EH (cell line): ENCODE measurements around the gene LPP.

Experiments
- DNase-seq: peaks from one replicate; pipeline ENCODE4 v3.0.0-alpha.2; 2015; ENCODE audit warnings: low read depth

LPP gene

DNA sequence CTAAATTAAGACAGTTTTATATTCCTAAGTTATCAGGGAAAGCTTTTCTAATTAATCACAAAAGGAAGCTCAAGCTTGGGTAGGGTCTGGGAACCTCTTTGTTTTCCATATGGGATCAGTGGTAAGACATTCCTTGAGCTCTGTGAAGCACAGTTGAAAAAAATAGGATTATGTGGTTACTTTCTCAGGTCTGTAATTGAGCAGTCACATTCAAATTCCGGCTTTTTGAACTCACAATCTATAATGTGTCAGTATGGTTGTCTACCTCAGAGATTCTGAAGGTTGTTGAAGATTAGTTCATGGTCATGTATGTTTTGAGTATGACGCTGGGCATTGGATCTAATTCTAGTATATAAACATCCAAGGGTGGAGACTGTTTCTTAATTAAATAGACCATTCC is 364.5 kb downstream of the LPP start:
- no peak for DNase-seq

DNA sequence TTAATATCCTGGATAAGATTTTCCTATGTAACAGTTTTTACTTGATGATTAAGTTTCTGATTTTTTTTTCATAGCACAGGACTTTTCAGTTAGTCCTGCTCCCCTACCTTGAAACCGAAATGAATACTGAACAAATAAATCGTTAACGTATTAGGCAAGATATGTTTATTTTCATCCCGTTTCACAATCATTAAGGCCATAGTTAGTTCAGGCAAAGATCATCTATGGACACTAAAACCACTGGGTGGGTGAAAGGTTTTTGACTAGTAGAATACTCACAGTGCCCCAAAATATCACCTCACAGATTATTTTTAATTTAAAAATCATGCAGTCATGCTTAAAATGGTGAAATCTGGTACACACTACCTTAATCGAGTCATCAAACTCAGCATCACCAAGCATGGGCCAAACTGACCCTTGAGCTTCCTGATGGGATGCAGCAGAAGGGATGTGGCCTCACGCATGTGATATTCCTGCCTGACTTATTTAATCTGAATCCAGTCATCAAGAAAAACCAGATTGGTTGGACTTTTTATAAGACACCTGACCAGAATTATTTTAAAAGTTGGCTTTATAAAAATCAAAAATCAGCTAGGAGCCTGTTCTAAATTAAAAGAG is 365.0 kb downstream of the LPP start:
- DNase-seq, result no peak

DNA sequence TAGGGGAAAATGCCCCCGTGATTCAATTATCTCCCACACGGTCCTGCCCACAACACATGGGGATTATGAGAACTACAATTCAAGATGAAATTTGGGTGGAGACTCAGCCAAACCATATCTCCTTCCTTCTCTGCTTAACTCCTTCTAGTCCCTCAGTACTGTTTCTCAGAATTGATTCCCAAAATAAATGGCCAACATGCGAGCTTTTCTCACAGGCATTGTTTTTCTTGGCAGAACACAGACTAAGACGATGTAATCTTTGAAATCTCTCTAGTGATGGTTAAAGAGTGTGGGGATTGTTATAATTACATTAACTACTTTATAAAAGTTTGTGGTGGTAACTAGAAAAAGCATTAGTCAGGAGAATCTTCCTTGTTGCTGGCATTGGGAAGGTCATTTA is 366.5 kb downstream of the LPP start:
- peak; percentile 73 for DNase-seq

DNA sequence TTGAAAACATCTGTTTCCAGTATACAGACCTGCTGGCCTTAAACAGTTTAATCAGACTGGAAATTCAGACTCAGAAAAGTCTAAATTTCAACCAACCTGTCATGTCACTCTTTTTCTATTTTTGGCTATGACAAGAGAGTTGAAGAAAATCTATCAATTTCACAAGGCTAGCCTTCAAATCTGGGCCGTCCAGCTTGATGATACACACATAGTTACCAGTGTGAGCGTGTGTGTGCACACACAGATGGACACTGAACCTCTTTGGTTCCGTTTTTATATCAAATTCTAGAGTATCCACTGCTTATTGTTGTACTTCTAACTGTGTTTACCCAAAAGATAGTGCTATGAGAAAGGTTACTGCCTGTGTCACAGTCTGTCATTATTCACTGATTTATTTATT is 368.2 kb downstream of the LPP start:
- no peak for DNase-seq

DNA sequence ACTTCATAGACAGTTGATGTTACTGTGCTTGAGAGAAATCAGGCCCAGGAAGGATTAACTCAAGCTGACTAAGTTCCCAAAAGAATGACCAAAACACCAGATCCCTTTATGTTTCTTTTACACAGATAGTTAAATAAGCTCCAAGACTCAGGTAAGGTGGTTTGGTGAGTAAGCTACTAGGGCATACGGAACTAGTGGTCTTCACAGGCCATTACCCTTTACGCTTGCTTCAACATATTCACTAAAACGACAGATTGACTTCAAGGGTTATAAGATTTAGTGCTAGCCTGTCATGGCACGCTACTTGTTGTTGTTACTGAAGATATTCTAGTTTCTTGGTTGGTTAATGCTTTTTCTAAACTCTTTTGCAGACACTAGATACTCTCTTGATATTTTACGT is 369.3 kb downstream of the LPP start:
- no peak for DNase-seq

DNA sequence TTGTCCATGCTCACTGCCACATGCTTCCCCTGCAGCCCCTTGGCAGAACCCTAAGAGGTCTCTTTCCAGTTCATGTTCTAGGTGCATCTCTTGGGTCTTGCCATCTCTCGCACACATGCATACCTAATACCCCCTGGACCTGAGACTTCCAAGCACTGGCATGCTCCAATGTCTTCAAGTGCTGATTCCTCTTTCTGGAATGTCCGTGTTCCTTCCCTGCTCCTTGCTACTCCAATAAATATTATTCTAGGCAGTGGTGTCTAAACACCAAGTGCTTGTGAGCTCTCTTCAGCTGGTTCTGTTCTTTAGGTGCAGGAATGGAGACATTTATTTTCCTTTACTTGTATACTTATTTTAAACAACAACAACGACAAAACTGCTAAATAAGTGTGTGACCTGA is 370.1 kb downstream of the LPP start:
- peak; percentile 38 for DNase-seq

DNA sequence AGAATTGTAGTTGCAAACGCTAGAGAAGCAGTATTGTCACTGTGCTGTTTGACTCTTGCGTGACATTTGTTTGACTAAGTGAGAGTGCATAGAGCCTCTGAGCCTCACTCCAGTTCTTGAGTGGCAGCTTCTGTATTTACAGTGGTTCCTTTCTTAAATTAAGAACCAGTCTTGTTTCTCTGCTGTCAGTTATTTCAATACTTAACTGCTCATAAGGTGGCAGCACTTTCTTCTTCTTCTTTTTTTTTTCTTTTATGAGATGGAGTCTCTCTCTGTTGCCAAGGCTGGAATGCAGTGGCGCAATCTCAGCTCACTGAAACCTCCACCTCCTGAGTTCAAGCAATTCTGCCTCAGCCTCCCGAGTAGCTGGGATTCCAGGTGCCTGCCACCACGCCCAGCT is 372.1 kb downstream of the LPP start:
- DNase-seq, result peak; percentile 47

DNA sequence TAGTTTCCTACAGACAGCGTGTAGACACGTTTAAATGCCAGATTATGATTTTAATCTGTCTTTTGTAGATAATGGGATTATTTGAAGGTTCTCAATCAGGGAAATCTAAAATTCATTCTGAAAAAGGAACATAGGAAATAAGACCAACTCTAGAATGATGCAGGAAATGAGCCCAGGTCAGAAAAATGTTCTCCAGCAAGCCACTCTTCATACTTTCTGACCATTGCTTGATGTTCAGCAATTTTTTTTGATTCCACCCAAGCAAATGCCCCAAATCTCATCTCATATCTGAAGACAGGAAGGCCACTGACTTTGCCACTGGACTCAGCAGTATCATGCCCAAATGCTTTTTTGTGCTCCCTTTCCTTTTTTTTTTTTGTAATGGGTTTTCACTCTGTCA is 373.4 kb downstream of the LPP start:
- peak; percentile 68 for DNase-seq

DNA sequence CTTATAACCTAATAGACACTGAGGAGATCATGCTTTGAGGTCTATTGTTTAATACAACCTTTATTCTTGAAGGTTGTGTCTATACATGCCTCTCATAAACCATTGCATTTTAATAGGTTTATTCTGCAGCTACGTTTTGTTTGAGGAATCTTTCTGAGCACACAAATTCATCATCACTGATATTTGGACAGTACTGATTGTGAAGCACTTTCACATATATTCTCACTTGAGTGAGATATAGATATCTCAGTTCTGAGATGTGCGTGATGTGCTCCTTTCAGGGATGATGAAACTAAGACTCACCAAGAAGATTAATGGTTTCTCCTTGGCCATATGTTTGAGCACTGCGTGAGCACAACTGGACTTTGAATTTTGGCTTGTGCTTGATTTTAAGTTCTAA is 374.4 kb downstream of the LPP start:
- no peak for DNase-seq

DNA sequence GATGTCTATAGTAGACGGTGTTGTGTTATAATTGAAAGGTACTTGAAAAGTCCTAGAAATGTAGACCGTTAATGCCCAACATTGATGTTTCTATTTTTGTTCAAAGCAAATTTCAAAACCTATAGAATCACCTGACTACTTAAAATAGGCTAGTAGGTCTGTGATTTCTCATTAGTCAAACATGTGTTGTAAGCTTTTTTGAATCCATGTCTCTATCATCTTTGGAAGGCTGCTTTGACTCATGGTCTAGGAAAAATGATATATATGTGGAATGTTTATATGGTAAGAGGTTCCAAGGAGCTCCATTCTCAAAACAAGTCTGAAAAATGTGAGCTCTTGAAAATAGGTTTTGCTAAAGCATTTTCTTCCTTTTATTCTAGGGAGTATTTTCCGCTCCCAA is 375.3 kb downstream of the LPP start:
- peak; percentile 63 for DNase-seq

DNA sequence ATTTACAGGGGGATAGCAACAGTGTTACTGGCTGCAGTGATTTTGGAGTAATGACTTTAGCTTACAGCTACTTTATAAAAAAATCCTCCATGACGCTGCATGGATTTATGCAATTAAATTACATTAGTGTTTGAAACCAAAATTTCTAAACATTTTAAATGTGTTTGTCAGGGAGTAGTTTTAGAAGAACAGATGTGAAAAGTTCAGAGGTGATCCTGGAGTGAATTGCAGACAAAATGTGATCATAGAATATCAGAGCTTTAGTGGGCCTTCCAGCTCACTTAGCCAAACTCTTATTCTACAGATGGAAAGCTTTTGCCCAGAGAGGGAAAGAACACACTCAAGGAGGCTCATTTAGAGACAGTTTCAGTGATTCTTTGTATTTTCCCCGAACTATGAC is 376.3 kb downstream of the LPP start:
- no peak for DNase-seq

DNA sequence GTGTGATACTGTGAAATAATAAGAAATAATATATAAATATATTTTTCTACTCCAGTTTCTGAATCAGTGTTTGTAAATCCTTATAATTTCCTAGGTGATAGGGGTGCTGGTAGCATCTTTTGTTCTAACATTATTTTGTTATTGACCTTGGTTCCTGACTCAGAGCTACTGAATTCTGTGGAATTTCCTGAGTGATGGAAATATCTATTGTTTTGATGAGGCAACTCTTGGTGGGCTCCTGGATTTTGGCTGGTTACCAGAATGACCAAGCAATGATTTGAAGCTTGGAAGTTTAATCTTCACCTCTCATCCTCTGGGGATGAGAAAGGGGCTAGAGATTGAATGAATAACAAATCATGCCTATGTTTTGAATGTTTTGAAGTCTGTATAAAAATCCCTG is 377.3 kb downstream of the LPP start:
- peak; percentile 68 for DNase-seq

DNA sequence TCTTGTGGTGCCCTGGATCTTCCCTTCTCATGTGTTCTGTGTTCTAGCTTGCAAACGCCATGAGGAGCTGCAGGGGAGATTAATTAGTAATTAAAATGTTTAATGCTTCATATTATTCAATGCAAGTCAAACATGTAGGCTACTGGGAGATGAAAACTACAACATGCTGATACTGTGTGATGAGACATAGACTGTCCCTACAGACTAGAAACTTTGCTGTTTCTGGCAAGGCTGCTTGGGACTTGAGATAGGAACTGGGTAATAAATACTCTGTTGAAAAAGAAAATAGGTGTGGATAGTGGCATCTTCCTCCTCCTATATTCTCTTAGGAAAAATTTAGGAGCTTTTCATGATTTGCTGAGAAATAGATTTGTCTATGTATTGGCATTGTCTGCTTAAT is 379.2 kb downstream of the LPP start:
- DNase-seq, result no peak

DNA sequence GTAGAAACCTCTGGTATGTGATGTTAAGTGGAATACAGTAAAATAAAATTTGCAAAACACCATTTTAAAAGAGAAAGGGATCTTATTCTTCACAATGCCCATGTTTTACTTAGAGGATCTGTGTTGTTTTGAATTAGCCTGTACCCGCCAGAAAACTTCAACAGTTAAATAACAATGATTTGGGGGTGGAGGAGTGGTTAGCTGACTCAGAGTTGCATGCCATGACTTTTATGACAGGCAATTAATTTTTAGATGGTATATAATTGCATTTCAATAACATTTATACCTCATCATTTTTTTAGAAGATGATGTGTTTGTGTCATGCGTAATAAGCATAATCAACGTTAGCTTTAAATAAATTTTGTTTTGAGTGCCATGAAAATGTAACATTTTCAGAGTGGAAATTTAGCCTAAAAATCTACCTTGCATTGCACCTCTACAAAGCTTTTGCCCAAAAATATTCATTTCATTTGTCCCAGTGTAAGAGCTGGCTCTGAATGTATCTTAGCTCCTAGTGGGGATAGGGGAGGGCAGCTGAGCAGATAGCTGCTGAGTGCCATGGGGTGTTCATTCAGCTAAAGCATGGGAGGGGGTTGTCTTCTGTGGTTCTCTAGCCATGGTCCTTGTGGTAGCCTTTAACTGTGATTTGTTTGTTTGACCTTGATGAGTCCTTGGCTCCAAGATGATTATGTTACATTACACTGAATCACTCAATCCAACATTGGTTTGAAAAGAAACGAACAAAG is 379.8 kb downstream of the LPP start:
- DNase-seq, result peak; percentile 28

DNA sequence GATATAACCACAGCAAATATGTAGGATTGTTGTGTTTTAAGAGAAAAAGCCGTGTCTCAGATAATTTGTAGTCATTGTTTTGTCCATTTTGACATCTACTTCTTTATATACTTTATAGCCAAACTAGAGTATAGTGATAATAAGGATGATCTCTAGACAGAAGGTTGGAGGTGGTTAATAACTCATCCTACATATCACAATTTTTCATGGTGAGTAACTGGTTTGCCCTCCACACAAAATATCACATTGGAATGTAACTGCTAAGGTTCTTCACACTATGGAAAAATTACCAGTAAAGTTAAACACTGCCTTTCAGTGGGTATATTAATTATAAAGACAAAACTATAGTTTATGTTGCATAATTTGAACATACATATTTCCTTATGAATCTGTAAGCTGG is 380.7 kb downstream of the LPP start:
- DNase-seq, result peak; percentile 56

DNA sequence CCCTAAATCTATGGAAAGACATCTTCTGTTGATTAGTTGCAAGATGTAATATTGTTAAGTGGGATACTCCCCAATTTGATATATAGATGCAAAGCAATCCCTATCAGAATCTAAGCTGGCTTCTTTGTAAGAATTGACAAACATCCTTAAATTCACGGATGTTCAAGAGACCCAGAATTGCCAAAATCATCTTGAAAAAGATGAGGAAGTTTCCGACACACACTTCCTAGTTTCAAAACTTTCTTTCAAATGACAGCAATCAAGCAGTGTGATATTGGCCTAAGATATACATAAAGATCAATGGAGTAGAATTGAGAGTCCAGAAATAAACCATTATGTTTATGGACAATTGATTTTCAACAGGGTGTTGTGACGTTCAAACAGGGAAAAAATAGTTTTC is 383.6 kb downstream of the LPP start:
- DNase-seq, result no peak

DNA sequence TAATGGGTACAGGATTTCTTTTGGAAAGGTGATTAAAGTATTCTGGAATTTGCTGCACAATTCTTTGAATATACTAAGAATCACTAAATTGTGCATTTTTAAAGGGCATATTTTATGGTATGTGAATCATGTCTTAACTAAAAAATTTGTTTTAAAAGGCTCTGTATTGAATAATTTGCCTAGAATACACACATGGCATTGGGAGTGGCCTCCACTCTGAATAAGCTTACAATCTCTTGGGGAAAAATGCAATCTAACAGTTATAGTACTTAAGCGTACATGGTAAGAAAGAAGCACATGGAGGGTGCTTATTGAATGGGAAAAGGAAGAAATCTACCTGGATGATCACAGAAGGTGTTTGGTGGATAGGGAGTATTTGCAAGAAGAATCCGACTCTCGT is 385.1 kb downstream of the LPP start:
- peak; percentile 13 for DNase-seq

DNA sequence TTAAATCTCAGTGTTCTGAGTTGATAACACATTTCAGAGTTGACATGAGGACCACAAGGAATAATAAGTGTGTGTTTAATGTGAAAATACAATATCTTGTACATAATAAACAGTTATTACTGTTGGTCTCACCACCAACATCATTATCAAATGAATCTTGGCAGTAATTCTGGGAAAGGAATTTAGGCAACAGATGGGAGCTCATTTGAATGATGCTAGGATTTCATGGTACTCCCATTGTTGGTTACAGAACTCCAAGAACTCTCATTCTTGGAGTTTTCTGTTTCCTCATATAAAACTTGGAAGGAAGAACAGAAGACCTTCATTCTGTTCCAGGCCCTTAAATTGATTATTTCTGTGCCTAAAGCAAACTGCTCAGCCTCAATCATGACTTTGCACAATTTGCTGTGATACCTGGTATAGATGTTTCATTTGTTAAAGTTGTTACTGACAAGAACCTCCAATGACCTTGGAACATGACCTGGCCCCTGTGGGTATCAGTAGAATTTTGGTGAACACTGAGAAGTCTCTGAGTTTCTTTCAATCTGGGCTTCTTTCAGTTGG is 385.8 kb downstream of the LPP start:
- peak; percentile 29 for DNase-seq

DNA sequence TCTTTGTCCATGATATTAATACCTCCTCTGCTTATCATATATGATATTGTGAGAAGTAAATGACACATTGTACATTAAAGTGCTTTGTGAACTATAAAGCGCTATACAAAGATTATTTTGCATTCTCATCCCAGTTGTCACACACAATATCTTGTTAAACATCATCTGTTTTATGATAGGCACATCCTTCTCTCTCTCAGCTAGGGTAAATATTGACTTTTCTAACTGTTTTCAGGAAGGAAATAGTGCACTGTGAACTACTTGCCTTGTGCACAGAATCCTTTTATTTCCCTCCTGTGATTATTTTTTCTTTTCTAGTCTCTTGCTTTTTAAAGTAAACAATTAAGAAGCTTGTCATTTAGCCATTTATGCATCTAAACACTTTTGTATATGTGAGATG is 388.2 kb downstream of the LPP start:
- DNase-seq, result no peak

DNA sequence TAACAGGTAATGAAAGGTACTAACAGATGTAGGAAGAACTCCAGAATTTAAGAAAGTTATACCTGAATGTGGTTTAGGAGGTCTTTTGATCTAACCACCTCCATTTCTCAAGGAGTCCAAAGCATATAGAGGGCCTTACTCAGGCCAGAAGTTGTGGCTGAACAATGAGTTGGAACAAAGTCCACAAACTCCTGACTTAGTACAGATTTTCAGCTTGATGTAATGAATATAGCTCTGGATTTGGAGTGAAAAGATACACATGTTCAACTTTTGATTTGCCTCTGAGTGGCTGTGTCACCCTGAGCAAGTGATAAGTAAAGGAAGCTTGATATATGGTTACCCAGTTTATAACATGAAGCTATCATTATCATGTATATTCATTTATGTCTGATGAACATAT is 390.1 kb downstream of the LPP start:
- DNase-seq, result no peak

DNA sequence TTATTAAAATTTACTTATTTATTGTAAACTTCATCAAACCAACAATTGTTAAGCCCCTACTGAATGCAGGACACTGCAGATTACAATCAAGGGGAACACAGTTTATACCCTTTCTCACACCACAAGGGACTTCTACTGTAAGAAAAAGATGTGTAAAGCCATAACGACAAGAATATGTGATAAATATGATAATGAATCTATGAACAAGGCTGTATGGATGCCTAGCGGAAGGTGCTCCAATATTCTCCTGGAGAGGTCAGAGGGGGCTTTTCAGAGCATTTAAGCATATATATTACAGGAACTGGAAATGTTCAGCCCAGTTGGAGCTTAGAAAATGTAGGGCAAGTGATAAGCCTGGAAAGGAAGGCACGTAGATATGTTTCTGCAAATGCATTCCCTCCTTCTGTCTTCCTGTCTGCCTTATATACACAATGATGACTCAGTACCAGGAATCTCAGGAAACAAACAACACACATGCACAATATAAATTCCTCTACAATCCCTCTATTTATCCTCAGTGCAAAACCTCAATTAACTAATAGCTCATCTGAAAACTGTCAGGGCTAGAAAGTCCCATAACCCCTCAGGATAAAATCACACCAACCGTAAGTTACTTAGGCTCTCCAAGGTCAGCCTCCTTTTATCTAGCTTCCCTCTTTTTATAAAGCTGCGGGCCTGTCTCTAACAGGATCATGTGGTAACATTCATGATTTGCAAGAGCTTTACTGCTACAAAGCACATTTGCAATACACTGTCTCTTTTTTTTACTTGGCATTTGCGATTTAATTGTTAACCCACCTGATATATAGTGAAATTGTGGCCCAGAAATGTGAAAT is 393.1 kb downstream of the LPP start:
- DNase-seq, result peak; percentile 84

DNA sequence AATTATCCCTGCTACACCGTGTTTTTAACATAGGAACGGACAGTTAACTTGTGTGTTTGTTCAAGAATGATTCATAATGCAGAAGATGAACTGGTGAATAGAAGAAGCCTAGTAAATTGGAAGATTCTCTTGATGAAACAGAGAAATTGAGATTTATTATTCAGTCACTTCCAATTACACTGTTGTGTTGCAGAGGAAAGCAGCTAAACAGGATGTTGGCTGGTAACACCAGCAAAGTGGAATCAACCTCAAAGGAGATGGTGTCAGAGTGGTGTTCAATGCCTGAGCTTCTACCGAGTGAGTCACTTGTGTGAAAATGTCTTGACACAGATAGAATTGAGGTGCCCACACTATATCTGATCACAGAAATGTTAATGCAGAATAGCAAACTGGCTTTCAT is 399.6 kb downstream of the LPP start:
- DNase-seq, result no peak

DNA sequence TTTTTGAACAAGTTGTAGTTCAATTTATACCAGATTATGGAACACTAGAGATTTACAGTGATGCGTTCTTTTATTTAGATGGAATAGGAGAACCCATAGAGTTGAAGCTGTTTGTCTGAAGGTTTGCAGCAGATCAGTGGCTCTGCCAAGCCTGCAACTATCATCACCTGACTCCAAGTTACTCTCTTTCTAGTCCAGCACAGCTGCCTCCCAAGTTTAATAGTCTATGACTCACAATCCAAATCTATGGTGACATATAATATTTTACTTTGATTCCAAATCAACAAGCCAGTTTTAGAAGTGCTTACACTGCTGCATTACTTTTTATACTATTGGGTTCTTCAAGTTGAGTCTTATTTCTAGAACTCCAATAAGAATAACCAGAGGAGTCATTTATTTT is 400.4 kb downstream of the LPP start:
- peak; percentile 46 for DNase-seq
